Liver (tissue), 9 donors: ENCODE data around the gene VEZF1. TPM values are rescaled to one million over a fixed set of nuclear protein-coding genes. Genes with fewer than 3 reads are reported as not detected.

Experiments used
- DNase-seq: peaks from one replicate; pipeline ENCODE4 v3.0.0-alpha.2; 2017; ENCODE audit warnings: low spot score
- H3K27ac ChIP-seq, 2 donors: one replicate each; pipeline ENCODE4 v1.7.0; 2013; ENCODE audit warnings: inconsistent platforms in 2 of 2, low read length in 2 of 2, control low read depth in 1 of 2, low read depth in 1 of 2, mild to moderate bottlenecking in 1 of 2
- H3K27me3 ChIP-seq, 4 donors: one replicate each; pipeline versions ENCODE4 v1.6.1 to v1.7.0; 2013; ENCODE audit warnings: low read length in 3 of 4, inconsistent platforms in 1 of 4, mild to moderate bottlenecking in 1 of 4, moderate library complexity in 1 of 4; ENCODE audit not compliant: control insufficient read depth in 4 of 4, insufficient read depth in 4 of 4
- H3K36me3 ChIP-seq, 4 donors: one replicate each; pipeline versions ENCODE4 v1.6.1 to v1.7.0; 2013; ENCODE audit warnings: low read length in 3 of 4, mild to moderate bottlenecking in 3 of 4, low read depth in 1 of 4, moderate library complexity in 1 of 4; ENCODE audit not compliant: control insufficient read depth in 4 of 4, insufficient read depth in 3 of 4
- H3K4me1 ChIP-seq, 4 donors: one replicate each; pipeline versions ENCODE4 v1.6.1 to v1.7.0; 2013; ENCODE audit warnings: low read length in 3 of 4, mild to moderate bottlenecking in 3 of 4, moderate library complexity in 1 of 4; ENCODE audit not compliant: control insufficient read depth in 4 of 4, insufficient read depth in 4 of 4
- H3K4me3 ChIP-seq, 3 donors: one replicate each; pipeline versions ENCODE4 v1.6.1 to v1.7.0; 2013; ENCODE audit warnings: low read length in 3 of 3, control low read depth in 1 of 3, low read depth in 1 of 3, mild to moderate bottlenecking in 1 of 3
- H3K9ac ChIP-seq, 2 donors: one replicate each; pipeline ENCODE4 v1.7.0; 2013; ENCODE audit warnings: low read length in 2 of 2, mild to moderate bottlenecking in 2 of 2, moderate library complexity in 2 of 2, control low read depth in 1 of 2, low read depth in 1 of 2
- H3K9me3 ChIP-seq, 4 donors: one replicate each; pipeline versions ENCODE4 v1.6.1 to v1.7.0; 2013; ENCODE audit warnings: low read length in 3 of 4; ENCODE audit not compliant: control insufficient read depth in 4 of 4
- ATF3 ChIP-seq: IDR thresholded peaks from 2 replicates; pipeline ENCODE4 v1.6.1; 2016; ENCODE audit warnings: antibody characterized with exemption
- CTCF ChIP-seq: fragments of 150-350 bp; IDR thresholded peaks from 2 replicates; pipeline ENCODE4 v1.5.1; 2017; ENCODE audit warnings: improper control_type of control experiment, low read depth, low read length; ENCODE audit not compliant: missing input control
- EGR1 ChIP-seq, 2 donors: IDR thresholded peaks; 2 replicates each; pipeline ENCODE4 v1.6.1; 2016 to 2018; ENCODE audit warnings: antibody characterized with exemption in 2 of 2, low read depth in 2 of 2
- FOXA1 ChIP-seq: IDR thresholded peaks from 2 replicates; pipeline ENCODE4 v1.6.1; 2016; ENCODE audit warnings: antibody characterized with exemption
- FOXA2 ChIP-seq: IDR thresholded peaks from 2 replicates; pipeline ENCODE4 v1.6.1; 2016; ENCODE audit warnings: antibody characterized with exemption
- GABPA ChIP-seq, 2 donors: IDR thresholded peaks in 1 of 2; conservative IDR thresholded peaks in 1 of 2; 2 replicates each; pipeline ENCODE4 v1.6.1; 2016; ENCODE audit warnings: antibody characterized with exemption in 2 of 2, mild to moderate bottlenecking in 1 of 2, moderate library complexity in 1 of 2
- HNF4A ChIP-seq, 2 donors: conservative IDR thresholded peaks; 2 replicates each; pipeline ENCODE4 v1.6.1; 2016; ENCODE audit warnings: antibody characterized with exemption in 2 of 2, mild to moderate bottlenecking in 2 of 2
- HNF4G ChIP-seq: IDR thresholded peaks from 2 replicates; pipeline ENCODE4 v1.6.1; 2016; ENCODE audit warnings: antibody characterized with exemption
- JUND ChIP-seq, 2 donors: IDR thresholded peaks; 2 replicates each; pipeline ENCODE4 v1.6.1; 2016; ENCODE audit warnings: antibody characterized with exemption in 2 of 2
- MAX ChIP-seq: IDR thresholded peaks from 2 replicates; pipeline ENCODE4 v1.6.1; 2016; ENCODE audit warnings: antibody characterized with exemption
- NR2F2 ChIP-seq: IDR thresholded peaks from 2 replicates; pipeline ENCODE4 v1.6.1; 2016; ENCODE audit warnings: antibody characterized with exemption
- RAD21 ChIP-seq, 2 donors: IDR thresholded peaks; 2 replicates each; pipeline ENCODE4 v1.6.1; 2016; ENCODE audit warnings: antibody characterized with exemption in 2 of 2, mild to moderate bottlenecking in 2 of 2
- REST ChIP-seq: IDR thresholded peaks from 2 replicates; pipeline ENCODE4 v1.6.1; 2016; ENCODE audit warnings: antibody characterized with exemption, mild to moderate bottlenecking
- RXRA ChIP-seq, 2 donors: IDR thresholded peaks; 2 replicates each; pipeline ENCODE4 v1.6.1; 2017 to 2018; ENCODE audit warnings: antibody characterized with exemption in 2 of 2, mild to moderate bottlenecking in 1 of 2
- SP1 ChIP-seq: IDR thresholded peaks from 2 replicates; pipeline ENCODE4 v1.6.1; 2018; ENCODE audit warnings: antibody characterized with exemption, mild to moderate bottlenecking
- TAF1 ChIP-seq: conservative IDR thresholded peaks from 2 replicates; pipeline ENCODE4 v1.6.1; 2016; ENCODE audit warnings: antibody characterized with exemption, mild to moderate bottlenecking
- YY1 ChIP-seq: IDR thresholded peaks from 2 replicates; pipeline ENCODE4 v1.6.1; 2016; ENCODE audit warnings: antibody characterized with exemption, mild to moderate bottlenecking
- WGBS: extraction: QIAGEN DNeasy Blood & Tissue Kit; methylation state at CpG from one replicate; pipeline ENCODE4 v1.1.7; 2013; 5-methylcytosine and 5-hydroxymethylcytosine counted together
- polyA plus RNA-seq, 2 donors: library from polyadenylated mRNA; stranded (reverse) in 1 of 2; unstranded in 1 of 2; fragments of 200-250 nt in 1 of 2; fragments of >200 nt in 1 of 2; fragmentation: Nextera tagmentation in 1 of 2; extraction: Ambion mirVana in 1 of 2; gene quantifications; one replicate each; pipeline versions ENCODE4 v1.2.1 to v1.2.3, GENCODE V29; 2013 to 2015
- total RNA-seq, 2 donors: library from RNA; depleted of rRNA; stranded (reverse); fragments of >200 nt; gene quantifications; one replicate each; pipeline ENCODE4 v1.2.3, GENCODE V29; 2014
- donor health status: healthy.
- donor health status: healthy.
- donor health status: healthy.
- donor health status: healthy.
- donor health status: healthy.

Gene VEZF1
- total and polyA plus RNA-seq, 4 donors = 7.9 to 26.2 (median 11.4) TPM

- TF ChIP-seq REST (no peak), FOXA1 (no peak), JUND (IDR thresholded peaks at IDR 0.05) (no peak), RAD21 (IDR thresholded peaks at IDR 0.05) (no peak), CTCF (no peak)
Measured at GRCh38 chr17:57984936-57985674, 2.9 kb downstream of the VEZF1 start.

GRCh38 chr17:57984261-57984890, 3.7 kb downstream of the VEZF1 start:
- H3K9ac ChIP-seq = no peak overlapping the region
- no peak for DNase-seq
- peaks cover 2 to 38% (median 29%) of the 10 kb centered on the region in 4 donors for H3K4me1 ChIP-seq
- no peaks in the 10 kb centered on the region for H3K27me3 ChIP-seq
- H3K36me3 ChIP-seq = peaks cover 0 to 19% (median 13%) of the 10 kb centered on the region in 4 donors
- 64% methylated on average over 4 of the region's 4 CpGs for WGBS
- H3K9me3 ChIP-seq = no peaks in the 10 kb centered on the region
- H3K27ac ChIP-seq = no peak overlapping the region
- H3K4me3 ChIP-seq = no peak overlapping the region
- TF ChIP-seq RXRA (IDR thresholded peaks at IDR 0.05) (no peak), EGR1 (IDR thresholded peaks at IDR 0.05; ENCODE audit: low read depth in 2 of 2) (no peak), YY1 (no peak), CTCF (no peak), JUND (IDR thresholded peaks at IDR 0.05) (no peak), FOXA1 (no peak), FOXA2 (no peak), HNF4A (conservative IDR thresholded peaks at IDR 0.05) (no peak), GABPA (IDR thresholded peaks at IDR 0.05 in 1 of 2, conservative IDR thresholded peaks at IDR 0.05 in 1 of 2) (no peak), TAF1 (no peak), NR2F2 (no peak), RAD21 (IDR thresholded peaks at IDR 0.05) (no peak), REST (no peak), MAX (no peak), SP1 (no peak), HNF4G (no peak), ATF3 (no peak)

More at GRCh38 chr17:57984936-57985674, 2.9 kb downstream of the VEZF1 start:
- H3K4me1 ChIP-seq = peaks cover 2 to 40% (median 31%) of the 10 kb centered on the region in 4 donors
- no peaks in the 10 kb centered on the region for H3K27me3 ChIP-seq
- peaks cover 0 to 13% (median 9%) of the 10 kb centered on the region in 4 donors for H3K36me3 ChIP-seq
- H3K27ac ChIP-seq = no peak overlapping the region
- no peaks in the 10 kb centered on the region for H3K9me3 ChIP-seq
- peak overlapping the region in 1 of 2 donors; percentile 13 for H3K9ac ChIP-seq
- no peak for DNase-seq
- no peak overlapping the region for H3K4me3 ChIP-seq
- 67% methylated on average over 4 of the region's 4 CpGs for WGBS
